H9 (cell line): ENCODE measurements around the gene GTF2B. TPM values are rescaled to one million over a fixed set of nuclear protein-coding genes. Genes with fewer than 3 reads are reported as not detected.
A peak's percentile ranks its signal among the peaks of the same experiment; 100 is the strongest.

Source experiments
- DNase-seq: peaks from one replicate; pipeline ENCODE4 v3.0.0-alpha.2; 2017
- H2AFZ ChIP-seq: one replicate; pipeline ENCODE4 v1.6.1; 2013; ENCODE audit warnings: mild to moderate bottlenecking, low read length, control low read depth, moderate library complexity
- H2AK5ac ChIP-seq: 2 replicates; pipeline ENCODE4 v1.6.1; 2013; ENCODE audit warnings: low read length, control low read depth, mixed read lengths; ENCODE audit not compliant: insufficient read length
- H2BK120ac ChIP-seq: one replicate; pipeline ENCODE4 v1.6.1; 2013; ENCODE audit warnings: low read depth, mild to moderate bottlenecking, low read length, control low read depth, inconsistent platforms; ENCODE audit not compliant: poor library complexity, severe bottlenecking
- H2BK12ac ChIP-seq: 2 replicates; pipeline ENCODE4 v1.6.1; 2013; ENCODE audit warnings: low read length, control low read depth, mixed read lengths, low read depth; ENCODE audit not compliant: insufficient read length
- H2BK15ac ChIP-seq: 2 replicates; pipeline ENCODE4 v1.6.1; 2013; ENCODE audit warnings: low read depth, low read length, control low read depth
- H2BK20ac ChIP-seq: one replicate; pipeline ENCODE4 v1.6.1; 2013; ENCODE audit warnings: low read depth, mild to moderate bottlenecking, low read length, control low read depth, inconsistent platforms; ENCODE audit not compliant: poor library complexity, severe bottlenecking
- H2BK5ac ChIP-seq: 2 replicates; pipeline ENCODE4 v1.6.1; 2013; ENCODE audit warnings: low read length, control low read depth, mixed read lengths; ENCODE audit not compliant: insufficient read length
- H3K14ac ChIP-seq: 2 replicates; pipeline ENCODE4 v1.6.1; 2013; ENCODE audit warnings: low read length, control low read depth; ENCODE audit not compliant: insufficient read depth
- H3K18ac ChIP-seq: 2 replicates; pipeline ENCODE4 v1.6.1; 2013; ENCODE audit warnings: low read depth, mild to moderate bottlenecking, mixed read lengths, low read length, control low read depth; ENCODE audit not compliant: insufficient read length
- H3K23ac ChIP-seq: 2 replicates; pipeline ENCODE4 v1.6.1; 2013; ENCODE audit warnings: low read length, control low read depth, mixed read lengths, low read depth; ENCODE audit not compliant: insufficient read length
- H3K23me2 ChIP-seq: 2 replicates; pipeline ENCODE4 v1.6.1; 2013; ENCODE audit warnings: low read depth, mild to moderate bottlenecking, mixed read lengths, low read length, control low read depth; ENCODE audit not compliant: insufficient read length, poor library complexity, severe bottlenecking
- H3K27ac ChIP-seq: 2 replicates; pipeline ENCODE4 v1.5.1; 2013; ENCODE audit warnings: low read length, control low read depth, mixed read lengths, low read depth; ENCODE audit not compliant: insufficient read length
- H3K27me3 ChIP-seq: 2 replicates; pipeline ENCODE4 v1.6.1; 2013; ENCODE audit warnings: low read length, control low read depth, inconsistent platforms; ENCODE audit not compliant: insufficient read depth
- H3K4ac ChIP-seq: 2 replicates; pipeline ENCODE4 v1.6.1; 2013; ENCODE audit warnings: low read depth, mild to moderate bottlenecking, control low read depth, inconsistent platforms, low read length, moderate library complexity
- H3K4me1 ChIP-seq: 2 replicates; pipeline ENCODE4 v1.6.1; 2013; ENCODE audit warnings: low read length, control low read depth, inconsistent platforms; ENCODE audit not compliant: insufficient read depth
- H3K4me2 ChIP-seq: 2 replicates; pipeline ENCODE4 v1.6.1; 2013; ENCODE audit warnings: low read length, control low read depth, mixed read lengths; ENCODE audit not compliant: insufficient read length, insufficient read depth
- H3K56ac ChIP-seq: 2 replicates; pipeline ENCODE4 v1.6.1; 2013; ENCODE audit warnings: low read depth, mild to moderate bottlenecking, mixed read lengths, low read length, control low read depth; ENCODE audit not compliant: insufficient read length
- H3K79me1 ChIP-seq: 2 replicates; pipeline ENCODE4 v1.6.1; 2013; ENCODE audit warnings: low read depth, mild to moderate bottlenecking, moderate library complexity, low read length, control low read depth, inconsistent platforms; ENCODE audit not compliant: insufficient read depth, poor library complexity, severe bottlenecking
- H3K79me2 ChIP-seq: 2 replicates; pipeline ENCODE4 v1.6.1; 2013; ENCODE audit warnings: low read length, control low read depth, inconsistent platforms; ENCODE audit not compliant: insufficient read depth
- H3K9ac ChIP-seq: 2 replicates; pipeline ENCODE4 v1.6.1; 2013; ENCODE audit warnings: low read length, control low read depth, mixed read lengths; ENCODE audit not compliant: insufficient read length; ENCODE audit errors: extremely low read depth
- H3K9me3 ChIP-seq: one replicate; pipeline ENCODE4 v1.6.1; 2013; ENCODE audit warnings: low read depth, low read length, inconsistent platforms; ENCODE audit not compliant: control insufficient read depth
- H3T11ph ChIP-seq: one replicate; pipeline ENCODE4 v1.6.1; 2013; ENCODE audit warnings: mild to moderate bottlenecking, low read length, control low read depth, inconsistent platforms
- H4K20me1 ChIP-seq: one replicate; pipeline ENCODE4 v1.6.1; 2013; ENCODE audit not compliant: control insufficient read depth, insufficient read length, insufficient read depth
- H4K5ac ChIP-seq: 2 replicates; pipeline ENCODE4 v1.6.1; 2013; ENCODE audit warnings: low read depth, mild to moderate bottlenecking, mixed read lengths, low read length, control low read depth; ENCODE audit not compliant: insufficient read length
- H4K8ac ChIP-seq: replicated peaks from 2 replicates; pipeline ENCODE4 v1.6.1; 2013; ENCODE audit warnings: low read length, control low read depth, mixed read lengths, low read depth; ENCODE audit not compliant: insufficient read length
- H4K91ac ChIP-seq: 2 replicates; pipeline ENCODE4 v1.6.1; 2013; ENCODE audit warnings: low read depth, mild to moderate bottlenecking, moderate library complexity, mixed read lengths, low read length, control low read depth; ENCODE audit not compliant: insufficient read length
- H3K27ac Mint-ChIP-seq, 3 experiments: 2 replicates in 2 of 3; 3 replicates in 1 of 3; pipeline ENCODE4 v1.8.0; 2020 to 2021; ENCODE audit warnings: mixed read lengths in 3 of 3, mild to moderate bottlenecking in 1 of 3, moderate library complexity in 1 of 3
- H3K27me3 Mint-ChIP-seq: 2 replicates; pipeline ENCODE4 v1.8.0; 2021; ENCODE audit warnings: low read depth, mild to moderate bottlenecking, moderate library complexity, mixed read lengths
- H3K36me3 Mint-ChIP-seq, 3 experiments: 2 replicates in 2 of 3; 3 replicates in 1 of 3; pipeline ENCODE4 v1.8.0; 2020 to 2021; ENCODE audit warnings: low read depth in 3 of 3, mixed read lengths in 3 of 3; ENCODE audit not compliant: insufficient read depth in 1 of 3
- H3K4me1 Mint-ChIP-seq, 2 experiments: 2 replicates each; pipeline ENCODE4 v1.8.0; 2020; ENCODE audit warnings: mixed read lengths in 2 of 2
- H3K4me3 Mint-ChIP-seq, 2 experiments: 2 replicates in 1 of 2; 3 replicates in 1 of 2; pipeline ENCODE4 v1.8.0; 2020 to 2021; ENCODE audit warnings: mild to moderate bottlenecking in 2 of 2, mixed read lengths in 2 of 2, moderate library complexity in 1 of 2
- H3K9me3 Mint-ChIP-seq, 2 experiments: 2 replicates in 1 of 2; 3 replicates in 1 of 2; pipeline ENCODE4 v1.8.0; 2020; ENCODE audit warnings: mild to moderate bottlenecking in 2 of 2, mixed read lengths in 2 of 2, moderate library complexity in 1 of 2
- CTCF ChIP-seq: fragments of 200-600 bp; sonication (generic); conservative IDR thresholded peaks from 3 replicates; pipeline ENCODE4 v1.8.0; 2021; ENCODE audit warnings: antibody characterized with exemption, mild to moderate bottlenecking
- WGBS: extraction: QIAGEN DNeasy Blood & Tissue Kit; methylation state at CpG from one replicate; pipeline ENCODE4 v1.1.7; 2013; ENCODE audit warnings: missing lambda C conversion rate, low lambda C conversion rate, mixed read lengths; ENCODE audit not compliant: insufficient read length; ENCODE audit errors: extremely low coverage; 5-methylcytosine and 5-hydroxymethylcytosine counted together
- total RNA-seq: library from RNA; stranded (reverse); gene quantifications from 2 replicates; pipeline ENCODE4 v1.2.1, GENCODE V29; 2021

The GTF2B gene
- total RNA-seq, 1 experiment from 2014 or later, result 23.2 TPM

GRCh38 chr1:88802950-88803349 is 88.4 kb downstream of the GTF2B start:
- no peak overlapping the region for H3K4ac ChIP-seq
- no peak overlapping the region for H2AK5ac ChIP-seq
- no peak overlapping the region for H2BK120ac ChIP-seq
- no peak overlapping the region for H3K4me3 Mint-ChIP-seq
- no peak overlapping the region for H2BK15ac ChIP-seq
- H4K20me1 ChIP-seq, result no peaks in the 10 kb centered on the region
- no peak overlapping the region for H3K4me2 ChIP-seq
- no peak overlapping the region for H3K56ac ChIP-seq
- no peak overlapping the region for H3K23ac ChIP-seq
- no peaks in the 10 kb centered on the region for H3K4me1 ChIP-seq
- TF ChIP-seq CTCF, result no peak
- H3K9me3 ChIP-seq, result no peaks in the 10 kb centered on the region
- H2BK12ac ChIP-seq, result no peak overlapping the region
- no peak overlapping the region for H2BK20ac ChIP-seq
- H3K27me3 ChIP-seq, result no peaks in the 10 kb centered on the region
- H2AFZ ChIP-seq, result no peak overlapping the region
- H3K27me3 Mint-ChIP-seq, result no peaks in the 10 kb centered on the region
- H3K27ac ChIP-seq, result no peak overlapping the region
- H2BK5ac ChIP-seq, result no peak overlapping the region
- H3K79me1 ChIP-seq, result no peaks in the 10 kb centered on the region
- 0 out of 4 replicates have a peak, but pooled peaks cover 0 to 2% of the 10 kb centered on the region in 2 experiments for H3K4me1 Mint-ChIP-seq
- H3K9ac ChIP-seq, result no peak overlapping the region
- no peak overlapping the region for H3T11ph ChIP-seq
- no CpG with 5 or more reads among the region's 2 CpGs for WGBS
- H3K79me2 ChIP-seq, result no peaks in the 10 kb centered on the region
- H4K5ac ChIP-seq, result no peak overlapping the region
- no peak overlapping the region for H4K91ac ChIP-seq
- H3K27ac Mint-ChIP-seq, result peak overlapping the region in 1 of 3 experiments; percentile 26; a peak in 1 of 7 replicates
- peaks cover 9 to 13% of the 10 kb centered on the region in 2 experiments; a peak in 4 of 5 replicates for H3K9me3 Mint-ChIP-seq
- DNase-seq, result no peak
- H4K8ac ChIP-seq, result no peak overlapping the region
- H3K36me3 Mint-ChIP-seq, result peaks cover 18 to 74% (median 50%) of the 10 kb centered on the region in 3 experiments
- no peak overlapping the region for H3K18ac ChIP-seq
- H3K14ac ChIP-seq, result no peak overlapping the region
- no peaks in the 10 kb centered on the region for H3K23me2 ChIP-seq

Other genes with a start within 250 kb of the GTF2B start
- 32.0 and 32.5 TPM in 2 replicates for gene PKN2, start 207.3 kb downstream of the GTF2B start, total RNA-seq
- gene KYAT3, start 101.1 kb upstream of the GTF2B start, total RNA-seq, result 53.3 and 56.1 TPM in 2 replicates
- gene RBMXL1, start 101.1 kb upstream of the GTF2B start, total RNA-seq, result 35.3 and 35.4 TPM in 2 replicates
- gene GBP3, start 131.3 kb upstream of the GTF2B start, total RNA-seq, result not detected in 2 replicates
- not detected in 2 replicates for gene GBP1, start 173.6 kb upstream of the GTF2B start, total RNA-seq
- gene GBP2, start 234.5 kb upstream of the GTF2B start, total RNA-seq, result not detected in 2 replicates